ENCODE measurements around the gene TMEM223. TPM values are rescaled to one million over a fixed set of nuclear protein-coding genes. Genes with fewer than 3 reads are reported as not detected.

The TMEM223 gene
- total and polyA plus RNA-seq, 12 donors: 12.6 to 49.1 (median 29.4) TPM

GRCh38 chr11:62778441-62778840 is 13.4 kb downstream of the TMEM223 start:
- Histone ChIP-seq H3K4me1 (replicated peaks in 1 of 2) (no peaks in the 10 kb centered on the region), H3K27me3 (no peaks in the 10 kb centered on the region), H3K36me3 (replicated peaks in 1 of 2) (peaks cover 0 to 49% of the 10 kb centered on the region in 2 donors), H3K9me3 (replicated peaks in 1 of 3) (no peaks in the 10 kb centered on the region), H3K27ac (no peak overlapping the region), H3K4me3 (no peak overlapping the region)
- no peak for DNase-seq
- WGBS, 4 donors: 82 to 98% (median 90%) methylated on average over 3 of the region's 3 CpGs
- no peak for TF ChIP-seq POLR2A (IDR thresholded peaks at IDR 0.05)
- no peak for TF ChIP-seq CTCF (IDR thresholded peaks at IDR 0.05)
- intact Hi-C loops (cut with DNase I): no loop called here

GRCh38 chr11:62777389-62777788 is 14.4 kb downstream of the TMEM223 start:
- intact Hi-C loops (cut with DNase I): no loop called here
- Histone ChIP-seq H3K27me3 (no peaks in the 10 kb centered on the region), H3K4me1 (replicated peaks in 1 of 2) (peaks cover 0 to 1% of the 10 kb centered on the region in 2 donors), H3K4me3 (no peak overlapping the region), H3K36me3 (replicated peaks in 1 of 2) (peaks cover 0 to 44% of the 10 kb centered on the region in 2 donors), H3K27ac (no peak overlapping the region), H3K9me3 (replicated peaks in 1 of 3) (no peaks in the 10 kb centered on the region)
- 71 to 93% (median 85%) methylated on average over 2 of the region's 2 CpGs for WGBS, 4 donors
- no peak for DNase-seq
- TF ChIP-seq POLR2A (IDR thresholded peaks at IDR 0.05): no peak
- TF ChIP-seq CTCF (IDR thresholded peaks at IDR 0.05): no peak

- WGBS, 4 donors: 85 to 96% (median 94%) methylated on average over 17 of the region's 17 CpGs
- Histone ChIP-seq H3K36me3 (replicated peaks in 1 of 2) (peaks cover 0 to 40% of the 10 kb centered on the region in 2 donors), H3K27ac (no peak overlapping the region), H3K27me3 (no peaks in the 10 kb centered on the region), H3K4me3 (no peak overlapping the region), H3K4me1 (replicated peaks in 1 of 2) (peaks cover 8 to 12% of the 10 kb centered on the region in 2 donors), H3K9me3 (replicated peaks in 1 of 3) (no peaks in the 10 kb centered on the region)
- intact Hi-C loops (cut with DNase I): no loop called here
- no peak for DNase-seq
- TF ChIP-seq CTCF (IDR thresholded peaks at IDR 0.05): no peak
- TF ChIP-seq POLR2A (IDR thresholded peaks at IDR 0.05): no peak
Measured at GRCh38 chr11:62775646-62776045, 16.2 kb downstream of the TMEM223 start.

- Histone ChIP-seq H3K36me3 (replicated peaks in 1 of 2) (peaks cover 0 to 33% of the 10 kb centered on the region in 2 donors), H3K4me1 (replicated peaks in 1 of 2) (peaks cover 13 to 25% of the 10 kb centered on the region in 2 donors), H3K4me3 (no peak overlapping the region), H3K27me3 (no peaks in the 10 kb centered on the region), H3K9me3 (replicated peaks in 1 of 3) (no peaks in the 10 kb centered on the region), H3K27ac (no peak overlapping the region)
- 73 to 85% (median 81%) methylated on average over 3 to 6 of the region's 6 CpGs for WGBS, 4 donors
- intact Hi-C loops (cut with DNase I): no loop called here
- no peak for DNase-seq
- TF ChIP-seq CTCF (IDR thresholded peaks at IDR 0.05) (no peak), POLR2A (IDR thresholded peaks at IDR 0.05) (no peak)
Measured at GRCh38 chr11:62774407-62774806, 17.4 kb downstream of the TMEM223 start.

Measured in adrenal gland (tissue), 12 donors.